GM19395 (cell line): ENCODE data around the gene FHL1.
"Not testable (repeated sequence)": the region's sequence is repeated elsewhere in the genome, so short reads cannot be mapped to it uniquely, and the experiment has no call there.

Experiments
- ATAC-seq: cut with Tn5 transposase; IDR thresholded peaks from one replicate; pipeline ENCODE4 v1.9.1; 2021; ENCODE audit warnings: mild to moderate bottlenecking, moderate library complexity; ENCODE audit not compliant: unreplicated experiment

Gene FHL1

GRCh38 chrX:136146614-136147314 is 569 bp upstream of the FHL1 start:
- no peak for ATAC-seq

GRCh38 chrX:136147976-136148375 is 643 bp downstream of the FHL1 start:
- no peak for ATAC-seq

GRCh38 chrX:136148391-136148790 is 1.1 kb downstream of the FHL1 start:
- ATAC-seq, result no peak

GRCh38 chrX:136154998-136155397 is 7.7 kb downstream of the FHL1 start:
- no peak for ATAC-seq

- ATAC-seq, result no peak
Observed at GRCh38 chrX:136156560-136157117, 9.3 kb downstream of the FHL1 start.

- no peak for ATAC-seq
Observed at GRCh38 chrX:136157187-136157586, 9.9 kb downstream of the FHL1 start.

GRCh38 chrX:136158685-136159084 is 11.4 kb downstream of the FHL1 start:
- no peak for ATAC-seq

- no peak for ATAC-seq
Observed at GRCh38 chrX:136159611-136160025, 12.3 kb downstream of the FHL1 start.

- peak; percentile 77 for ATAC-seq
Observed at GRCh38 chrX:136162827-136163570, 15.7 kb downstream of the FHL1 start.

GRCh38 chrX:136163689-136164088 is 16.4 kb downstream of the FHL1 start:
- no peak for ATAC-seq

- ATAC-seq, result no peak
Observed at GRCh38 chrX:136165406-136165805, 18.1 kb downstream of the FHL1 start.

- ATAC-seq, result no peak
Observed at GRCh38 chrX:136166221-136166855, 19.0 kb downstream of the FHL1 start.

- not testable (repeated sequence) for ATAC-seq
Observed at GRCh38 chrX:136167989-136168388, 20.7 kb downstream of the FHL1 start.

GRCh38 chrX:136168929-136169735 is 21.8 kb downstream of the FHL1 start:
- no peak for ATAC-seq

GRCh38 chrX:136170139-136170800 is 22.9 kb downstream of the FHL1 start:
- ATAC-seq, result no peak

- no peak for ATAC-seq
Observed at GRCh38 chrX:136171420-136171819, 24.1 kb downstream of the FHL1 start.

- ATAC-seq, result no peak
Observed at GRCh38 chrX:136176399-136176825, 29.1 kb downstream of the FHL1 start.

- ATAC-seq, result no peak
Observed at GRCh38 chrX:136179133-136179532, 31.8 kb downstream of the FHL1 start.

- no peak for ATAC-seq
Observed at GRCh38 chrX:136182414-136182813, 35.1 kb downstream of the FHL1 start.

GRCh38 chrX:136183172-136183571 is 35.8 kb downstream of the FHL1 start:
- no peak for ATAC-seq
